AG04449 (cell line): ENCODE data around the gene DENND1A.

ENCODE experiments used
- CTCF ChIA-PET: fragments of 350-600 bp; formaldehyde crosslinking; extraction: SDS; loops from one replicate; lab custom pipeline; 2021; ENCODE audit warnings: antibody characterized with exemption; lab: Yijun Ruan, JAX
- POLR2A ChIA-PET: fragments of 400-600, 350-600 bp; formaldehyde crosslinking; extraction: SDS; loops from one replicate; lab custom pipeline; 2020; ENCODE audit warnings: antibody characterized with exemption, inconsistent platforms; lab: Yijun Ruan, JAX
- DNase-seq: peaks from one replicate; pipeline ENCODE4 v3.0.0-alpha.2; 2010; ENCODE audit warnings: low read depth, low spot score
- H3K4me3 ChIP-seq: 2 replicates; pipeline ENCODE4 v1.5.1; 2011; ENCODE audit warnings: low read depth, mild to moderate bottlenecking, control low read depth, low read length
- TF ChIP-seq, protein P1 (sequence below): IDR thresholded peaks from one replicate; pipeline ENCODE4 v1.5.1; 2011; ENCODE audit warnings: mild to moderate bottlenecking, moderate library complexity, low read length, control low read depth, inconsistent platforms; ENCODE audit not compliant: insufficient read depth; ENCODE audit errors: missing control alignments

Gene DENND1A

DNA sequence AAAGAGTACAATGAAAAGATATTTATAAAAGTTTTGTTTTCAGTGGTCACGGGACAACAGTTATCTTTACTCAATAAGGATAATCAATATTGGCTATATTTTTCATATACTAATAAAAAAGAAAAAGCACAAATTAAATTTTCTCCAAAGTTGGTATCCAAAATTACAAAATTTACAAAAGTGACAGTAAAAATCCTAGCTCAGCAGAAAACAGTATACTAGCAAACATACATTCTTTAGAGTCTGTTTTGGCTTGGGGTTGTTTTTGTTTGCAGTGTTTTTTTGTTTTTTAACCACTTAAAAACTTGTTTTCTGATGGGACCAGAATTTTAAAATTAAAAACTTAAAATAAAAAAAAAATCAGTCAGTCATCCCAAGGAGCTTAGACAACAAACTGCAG, 183.2 kb downstream of the DENND1A start:
- no peak overlapping the region for H3K4me3 ChIP-seq
- ChIA-PET CTCF (interaction anchor here (1.0 kb wide), 1 partner anchor 16 kb away, joined by 4 read pairs; no protein-coding TSS in a partner anchor), POLR2A (no interaction called here)
- DNase-seq, result no peak
- TF ChIP-seq, protein P1, sequence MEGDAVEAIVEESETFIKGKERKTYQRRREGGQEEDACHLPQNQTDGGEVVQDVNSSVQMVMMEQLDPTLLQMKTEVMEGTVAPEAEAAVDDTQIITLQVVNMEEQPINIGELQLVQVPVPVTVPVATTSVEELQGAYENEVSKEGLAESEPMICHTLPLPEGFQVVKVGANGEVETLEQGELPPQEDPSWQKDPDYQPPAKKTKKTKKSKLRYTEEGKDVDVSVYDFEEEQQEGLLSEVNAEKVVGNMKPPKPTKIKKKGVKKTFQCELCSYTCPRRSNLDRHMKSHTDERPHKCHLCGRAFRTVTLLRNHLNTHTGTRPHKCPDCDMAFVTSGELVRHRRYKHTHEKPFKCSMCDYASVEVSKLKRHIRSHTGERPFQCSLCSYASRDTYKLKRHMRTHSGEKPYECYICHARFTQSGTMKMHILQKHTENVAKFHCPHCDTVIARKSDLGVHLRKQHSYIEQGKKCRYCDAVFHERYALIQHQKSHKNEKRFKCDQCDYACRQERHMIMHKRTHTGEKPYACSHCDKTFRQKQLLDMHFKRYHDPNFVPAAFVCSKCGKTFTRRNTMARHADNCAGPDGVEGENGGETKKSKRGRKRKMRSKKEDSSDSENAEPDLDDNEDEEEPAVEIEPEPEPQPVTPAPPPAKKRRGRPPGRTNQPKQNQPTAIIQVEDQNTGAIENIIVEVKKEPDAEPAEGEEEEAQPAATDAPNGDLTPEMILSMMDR, result no peak

DNA sequence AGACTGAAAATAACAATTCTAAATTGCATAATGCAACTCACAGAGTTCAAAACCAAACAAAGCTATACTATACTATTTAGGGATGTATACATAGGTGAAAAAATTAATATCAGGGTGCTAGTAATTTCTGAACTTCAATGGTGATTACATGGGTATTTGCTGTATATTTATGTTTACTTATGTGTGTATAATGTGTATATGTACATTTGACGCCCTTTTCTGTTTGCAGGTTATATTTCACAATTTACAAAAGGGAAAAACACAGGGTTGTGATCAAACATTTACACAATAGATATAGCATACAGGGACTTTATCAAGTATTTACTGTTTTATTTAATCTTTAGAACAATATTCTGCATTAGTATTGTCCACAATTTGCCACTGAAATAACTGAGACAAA, 184.0 kb downstream of the DENND1A start:
- H3K4me3 ChIP-seq, result no peak overlapping the region
- ChIA-PET CTCF (interaction anchor here (1.6 kb wide), 1 partner anchor 20 kb away, joined by 6 read pairs; no protein-coding TSS in a partner anchor), POLR2A (no interaction called here)
- no peak for DNase-seq
- TF ChIP-seq, protein P1, result no peak

DNA sequence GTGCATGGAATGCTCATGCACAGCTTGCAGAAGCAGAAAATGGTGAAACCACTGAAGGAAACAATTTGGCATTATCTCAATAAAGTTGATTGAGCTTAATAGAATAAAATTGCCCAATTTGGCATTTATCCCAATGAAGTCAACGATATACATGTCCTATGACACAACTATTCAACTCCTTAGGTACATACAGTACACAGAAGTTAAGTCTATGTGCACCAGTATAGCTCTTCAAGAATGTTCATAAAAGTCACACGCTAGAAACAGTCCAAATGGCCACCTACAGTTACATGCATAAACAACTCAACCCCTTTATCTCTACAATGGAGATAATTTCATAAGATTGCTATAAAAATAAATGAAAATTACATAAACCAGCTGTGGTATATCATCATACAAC, 184.5 kb downstream of the DENND1A start:
- CTCF ChIA-PET, result interaction anchor here (1.2 to 1.6 kb wide), 2 partner anchors 17 to 19 kb away, joined by 3 to 6 read pairs; no protein-coding TSS in a partner anchor
- TF ChIP-seq, protein P1, result no peak
- H3K4me3 ChIP-seq, result no peak overlapping the region
- POLR2A ChIA-PET, result no interaction called here
- DNase-seq, result no peak

DNA sequence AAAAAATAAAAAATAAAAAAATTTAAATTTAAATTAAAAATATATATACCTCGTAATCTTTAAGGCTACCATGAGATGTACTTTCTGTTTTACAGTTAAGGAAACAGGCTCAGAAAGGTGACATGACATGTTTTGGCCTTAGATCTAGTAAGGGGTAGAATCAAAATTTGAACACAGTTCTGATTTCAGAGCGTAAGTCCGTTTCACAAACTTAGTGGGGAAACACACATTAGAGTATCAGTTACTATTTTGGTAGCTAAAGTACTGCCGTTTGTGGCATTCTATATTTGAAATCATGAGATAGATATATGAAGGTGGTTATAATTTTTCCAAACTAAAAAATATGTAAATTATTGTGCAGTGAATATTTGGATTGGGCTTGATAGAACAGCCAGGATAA, 186.2 kb downstream of the DENND1A start:
- no peak for DNase-seq
- POLR2A ChIA-PET, result no interaction called here
- TF ChIP-seq, protein P1, result no peak
- no peak overlapping the region for H3K4me3 ChIP-seq
- CTCF ChIA-PET, result no interaction called here

DNA sequence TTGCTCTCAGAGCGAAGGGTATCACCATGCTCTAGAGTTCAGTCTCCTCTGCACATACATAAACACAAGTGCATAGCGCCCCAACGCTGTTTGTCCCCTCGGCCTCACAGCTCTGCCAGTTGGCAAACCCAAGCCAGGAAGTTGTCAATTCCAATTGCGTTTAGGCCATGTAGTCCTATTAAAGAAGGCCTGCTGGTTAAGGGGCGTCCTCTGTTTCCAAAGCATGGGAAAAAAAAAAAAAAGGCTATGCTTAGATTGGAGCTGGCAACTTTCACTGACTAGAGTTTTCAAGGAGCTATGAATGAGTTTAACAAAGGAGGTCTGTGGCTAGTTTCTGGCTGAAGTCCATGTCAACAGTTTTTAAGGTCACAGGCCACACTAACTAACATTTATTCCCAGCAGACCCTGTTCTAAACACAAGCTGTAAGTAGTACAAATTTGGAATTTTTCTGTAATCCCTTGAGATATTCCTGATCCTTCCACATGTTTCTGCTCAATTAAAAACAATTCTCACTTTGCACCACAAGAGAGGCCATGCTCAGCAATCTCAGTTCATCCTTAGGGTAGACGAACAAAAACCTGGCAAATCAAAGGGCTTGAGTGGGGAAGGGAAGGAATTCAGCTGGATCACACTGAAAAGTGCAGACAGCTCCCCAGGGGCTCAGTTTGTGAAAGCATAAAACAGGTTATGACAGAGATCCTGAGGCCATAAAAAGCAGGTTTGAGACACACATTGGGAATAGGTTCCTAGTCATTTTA, 187.7 kb downstream of the DENND1A start:
- TF ChIP-seq, protein P1, result no peak
- ChIA-PET POLR2A (no interaction called here), CTCF (interaction anchor here (0.9 kb wide), 1 partner anchor 299 kb away, joined by 3 read pairs; no protein-coding TSS in a partner anchor)
- H3K4me3 ChIP-seq, result no peak overlapping the region
- no peak for DNase-seq

DNA sequence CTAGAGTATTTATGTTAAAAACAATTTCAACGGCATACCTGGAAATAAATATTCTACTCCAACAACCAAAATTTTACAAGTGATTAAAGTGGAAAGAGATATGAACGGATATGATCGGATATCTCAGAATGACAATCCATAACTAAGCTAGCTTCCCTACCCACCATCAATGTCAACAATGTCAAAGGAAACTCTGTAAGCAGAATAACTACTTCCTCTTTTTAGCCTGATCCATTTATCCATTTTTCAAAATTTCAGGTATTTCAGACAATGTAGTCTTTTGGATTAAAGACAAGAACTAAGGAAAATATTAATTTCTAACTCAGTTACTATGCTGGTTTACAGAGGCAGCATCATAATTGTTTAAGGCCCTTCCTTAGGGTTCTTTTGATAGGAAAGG, 188.7 kb downstream of the DENND1A start:
- CTCF ChIA-PET, result interaction anchor here (0.9 kb wide), 1 partner anchor 300 kb away, joined by 3 read pairs; no protein-coding TSS in a partner anchor
- POLR2A ChIA-PET, result no interaction called here
- TF ChIP-seq, protein P1, result no peak
- H3K4me3 ChIP-seq, result no peak overlapping the region
- no peak for DNase-seq
